ENCODE measurements around the gene DDX39B. TPM values are rescaled to one million over a fixed set of nuclear protein-coding genes. Genes with fewer than 3 reads are reported as not detected.

DDX39B gene
- total RNA-seq, 3 donors from 2014 or later = 644 to 667 (median 666) TPM

DNA sequence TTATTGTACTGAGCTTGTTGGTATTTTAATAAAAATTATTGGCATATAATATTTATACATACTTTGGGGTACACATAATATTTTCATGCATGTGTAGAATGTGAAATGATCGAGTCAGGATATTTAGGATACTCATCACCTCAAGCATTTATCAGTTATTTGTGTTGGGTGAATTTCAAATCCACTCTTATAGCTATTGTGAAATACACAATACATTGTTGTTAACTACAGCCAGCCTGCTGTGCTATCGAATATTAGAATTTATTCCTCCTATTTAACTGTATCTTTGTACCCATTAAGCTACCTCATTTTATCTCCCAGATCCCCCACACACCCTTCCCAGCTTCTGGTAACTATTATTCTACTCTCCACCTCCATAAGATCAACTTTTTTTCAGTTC is 58.4 kb downstream of the DDX39B start:
- H3K27me3 Mint-ChIP-seq (ENCODE audit: low read depth) = no peaks in the 10 kb centered on the region
- DNase-seq (no peak), ATAC-seq (no peak)
- H3K4me1 Mint-ChIP-seq (ENCODE audit: low read depth) = no peaks in the 10 kb centered on the region
- H3K9me3 Mint-ChIP-seq = no peaks in the 10 kb centered on the region
- peaks cover 2% of the 10 kb centered on the region for H3K36me3 Mint-ChIP-seq (ENCODE audit: insufficient read depth)
- H3K4me3 Mint-ChIP-seq = no peak overlapping the region

DNA sequence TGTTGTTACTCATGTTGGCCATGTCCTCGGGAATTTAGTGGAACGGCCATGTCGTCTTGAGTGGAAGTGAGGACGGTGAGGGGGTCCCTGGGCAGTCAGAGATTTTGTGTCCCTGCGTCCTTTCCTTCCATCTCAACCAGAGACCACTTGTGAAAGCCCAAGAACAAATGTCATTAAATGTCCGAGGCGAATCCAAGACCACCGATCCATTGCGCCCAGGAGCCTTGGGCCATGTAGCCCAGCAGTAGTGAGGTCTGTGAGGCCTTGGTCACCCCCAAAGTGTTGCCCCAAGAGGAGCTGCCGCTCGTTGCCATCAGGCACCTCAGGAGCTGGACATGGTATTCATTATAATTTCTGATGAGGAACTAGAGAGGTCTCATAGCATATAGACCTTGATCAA is 61.2 kb downstream of the DDX39B start:
- ATAC-seq (no peak), DNase-seq (no peak)
- H3K9me3 Mint-ChIP-seq = no peaks in the 10 kb centered on the region
- H3K4me3 Mint-ChIP-seq = no peak overlapping the region
- H3K36me3 Mint-ChIP-seq (ENCODE audit: insufficient read depth) = no peaks in the 10 kb centered on the region
- no peaks in the 10 kb centered on the region for H3K4me1 Mint-ChIP-seq (ENCODE audit: low read depth)
- H3K27me3 Mint-ChIP-seq (ENCODE audit: low read depth) = no peaks in the 10 kb centered on the region

Other genes with a start within 250 kb of the DDX39B start
- 1,000 to 10,000 TPM; 3,478 to 5,156 (median 4,066) TPM for gene HLA-B, start 184.8 kb downstream of the DDX39B start, total RNA-seq
- gene MICA, start 138.4 kb downstream of the DDX39B start, total RNA-seq = 1 to 10 TPM; 4.0 to 6.4 (median 4.7) TPM
- gene MICB, start 43.9 kb downstream of the DDX39B start, total RNA-seq = 10 to 100 TPM; 11.3 to 14.9 (median 12.5) TPM
- gene MCCD1, start 13.0 kb downstream of the DDX39B start, total RNA-seq = not detected
- gene ATP6V1G2, start 4.6 kb upstream of the DDX39B start, total RNA-seq = under 1 TPM; 0.38 to 0.84 (median 0.58) TPM
- 10 to 100 TPM in 2 of 3 donors, 1 to 10 TPM in 1; 9.3 to 12.8 (median 12.7) TPM for gene NFKBIL1, start 5.6 kb upstream of the DDX39B start, total RNA-seq
- 1,000 to 10,000 TPM; 1,238 to 1,641 (median 1,296) TPM for gene LTA, start 30.3 kb upstream of the DDX39B start, total RNA-seq
- 100 to 1,000 TPM; 485 to 701 (median 587) TPM for gene TNF, start 33.6 kb upstream of the DDX39B start, total RNA-seq
- gene LTB, start 40.4 kb upstream of the DDX39B start, total RNA-seq = 100 to 1,000 TPM; 161 to 210 (median 186) TPM
- gene LST1, start 44.3 kb upstream of the DDX39B start, total RNA-seq = 1 to 10 TPM; 4.8 to 7.9 (median 7.0) TPM
- gene NCR3, start 51.0 kb upstream of the DDX39B start, total RNA-seq = 10 to 100 TPM in 1 of 3 donors, 1 to 10 TPM in 2; 6.0 to 27.3 (median 8.4) TPM
- 10 to 100 TPM; 18.5 to 57.5 (median 36.5) TPM for gene AIF1, start 73.2 kb upstream of the DDX39B start, total RNA-seq
- 100 to 1,000 TPM; 290 to 309 (median 306) TPM for gene PRRC2A, start 78.7 kb upstream of the DDX39B start, total RNA-seq
- gene BAG6, start 110.7 kb upstream of the DDX39B start, total RNA-seq = 100 to 1,000 TPM; 403 to 418 (median 411) TPM
- gene APOM, start 113.9 kb upstream of the DDX39B start, total RNA-seq = 1 to 10 TPM; 1.8 to 2.8 (median 2.1) TPM
- 10 to 100 TPM; 17.1 to 18.3 (median 18.2) TPM for gene C6orf47, start 118.8 kb upstream of the DDX39B start, total RNA-seq
- gene GPANK1, start 123.0 kb upstream of the DDX39B start, total RNA-seq = 10 to 100 TPM; 34.9 to 37.8 (median 37.5) TPM
- 100 to 1,000 TPM; 301 to 311 (median 307) TPM for gene CSNK2B, start 124.1 kb upstream of the DDX39B start, total RNA-seq
- 10 to 100 TPM; 22.6 to 24.0 (median 22.9) TPM for gene LY6G5B, start 128.0 kb upstream of the DDX39B start, total RNA-seq
- 1 to 10 TPM; 2.3 to 3.8 (median 3.1) TPM for gene LY6G5C, start 139.1 kb upstream of the DDX39B start, total RNA-seq
- 10 to 100 TPM; 33.9 to 38.1 (median 35.2) TPM for gene ABHD16A, start 161.3 kb upstream of the DDX39B start, total RNA-seq
- gene LY6G6F, start 164.9 kb upstream of the DDX39B start, total RNA-seq = not detected
- gene LY6G6D, start 173.3 kb upstream of the DDX39B start, total RNA-seq = not detected
- gene LY6G6C, start 179.7 kb upstream of the DDX39B start, total RNA-seq = not detected
- under 1 TPM in 2 of 3 donors, not detected in 1; 0.33 to 0.55 TPM for gene MPIG6B, start 181.4 kb upstream of the DDX39B start, total RNA-seq
- 1 to 10 TPM; 3.4 to 3.9 (median 3.5) TPM for gene DDAH2, start 187.3 kb upstream of the DDX39B start, total RNA-seq
- gene CLIC1, start 194.5 kb upstream of the DDX39B start, total RNA-seq = 100 to 1,000 TPM; 344 to 370 (median 353) TPM
- 10 to 100 TPM; 30.9 to 35.4 (median 34.3) TPM for gene MSH5, start 198.0 kb upstream of the DDX39B start, total RNA-seq
- 10 to 100 TPM in 2 of 3 donors, 1 to 10 TPM in 1; 9.4 to 12.2 (median 12.1) TPM for gene SAPCD1, start 220.7 kb upstream of the DDX39B start, total RNA-seq
- gene VWA7, start 235.3 kb upstream of the DDX39B start, total RNA-seq = 1 to 10 TPM; 1.4 TPM

Measured in activated T-cell treated with anti-CD3 and anti-CD28 coated beads, Interleukin-2, amount 50 U/mL, for 4 hours (primary cell).